ENCODE results near the gene IGF1R. TPM values are rescaled to one million over a fixed set of nuclear protein-coding genes. Genes with fewer than 3 reads are reported as not detected.

IGF1R gene
- total and polyA plus RNA-seq, 2 of the 8 experiments (the other 6 are each of a cell fraction or from before 2014, with no cell fraction given) = 32.9 to 109 TPM

GRCh38 chr15:98617328-98617980 lies 30.9 kb upstream of the IGF1R start:
- no peaks in the 10 kb centered on the region for H3K36me3 ChIP-seq (ENCODE audit: control insufficient read depth in 2 of 4, insufficient read depth in 4 of 4, low read length in 3 of 4)
- no peak overlapping the region for H3K4me2 ChIP-seq (ENCODE audit: insufficient read depth in 1 of 2, low read depth in 2 of 2, low read length in 2 of 2)
- H4K20me1 ChIP-seq (replicated peaks in 1 of 2; ENCODE audit: control insufficient read depth in 1 of 2, insufficient read depth in 2 of 2, low read length in 2 of 2) = no peaks in the 10 kb centered on the region
- 88% methylated on average over 5 of the region's 5 CpGs; no CpG with 5 or more reads in 1 of the 2 experiments for WGBS, 2 experiments (ENCODE audit: extremely low coverage in 1 of 2, insufficient coverage in 1 of 2, insufficient read length in 1 of 2, insufficient replicate concordance in 2 of 2, low coverage in 1 of 2, low lambda C conversion rate in 2 of 2, missing lambda C conversion rate in 1 of 2)
- H4K5ac ChIP-seq (ENCODE audit: insufficient read length, low read depth, low read length) = no peak overlapping the region
- H2BK5ac ChIP-seq (ENCODE audit: low read depth, low read length) = no peak overlapping the region
- FAIRE-seq = no peak
- CTCF ChIA-PET (ENCODE audit: partially characterized antibody) = no interaction called here
- no peak overlapping the region for H3K4ac ChIP-seq (replicated peaks; ENCODE audit: insufficient read length, low read depth, low read length)
- no peak overlapping the region for H3K23ac ChIP-seq (ENCODE audit: insufficient read length)
- H2BK15ac ChIP-seq (ENCODE audit: low read length) = no peak overlapping the region
- no peak overlapping the region for H3K18ac ChIP-seq (ENCODE audit: extremely low read depth, low read length)
- no peak overlapping the region for H2AFZ ChIP-seq (ENCODE audit: low read length)
- H4K8ac ChIP-seq (ENCODE audit: extremely low read depth, insufficient read depth, low read length) = no peak overlapping the region
- DNase-seq (ENCODE audit: low read depth in 1 of 2, low spot score in 2 of 2) = no peak
- no peaks in the 10 kb centered on the region for H3K23me2 ChIP-seq (ENCODE audit: low read depth, low read length)
- no peak overlapping the region for H3K14ac ChIP-seq (ENCODE audit: insufficient read length)
- no peaks in the 10 kb centered on the region for H3K9me3 ChIP-seq (ENCODE audit: insufficient read depth in 2 of 2, low read depth in 1 of 2, low read length in 1 of 2)
- H4K91ac ChIP-seq (replicated peaks; ENCODE audit: insufficient read length, low read length) = no peak overlapping the region
- no peak overlapping the region for H2BK120ac ChIP-seq (replicated peaks; ENCODE audit: low read depth, low read length)
- H2BK20ac ChIP-seq (ENCODE audit: low read length) = no peak overlapping the region
- H3K79me2 ChIP-seq (ENCODE audit: control insufficient read depth in 1 of 2, insufficient read depth in 2 of 2, low read length in 2 of 2) = no peaks in the 10 kb centered on the region
- H3K27me3 ChIP-seq (replicated peaks in 1 of 4; ENCODE audit: control insufficient read depth in 3 of 4, extremely low read depth in 1 of 4, insufficient read depth in 3 of 4, low read length in 3 of 4) = no peaks in the 10 kb centered on the region
- no peak overlapping the region for H2BK12ac ChIP-seq (ENCODE audit: low read depth, low read length)
- H3K9ac ChIP-seq (replicated peaks in 1 of 4; ENCODE audit: extremely low read depth in 1 of 4, low read depth in 3 of 4, low read length in 3 of 4) = no peak overlapping the region
- H2AK5ac ChIP-seq (ENCODE audit: low read depth, low read length) = no peak overlapping the region
- H3K56ac ChIP-seq (replicated peaks; ENCODE audit: insufficient read length, low read depth, low read length) = no peak overlapping the region
- no peak overlapping the region for H3K27ac ChIP-seq (ENCODE audit: low read depth, low read length)
- POLR2A ChIA-PET (ENCODE audit: partially characterized antibody) = no interaction called here
- H3K79me1 ChIP-seq (ENCODE audit: low read depth, low read length) = no peaks in the 10 kb centered on the region
- no peaks in the 10 kb centered on the region for H3K4me1 ChIP-seq (replicated peaks in 1 of 4; ENCODE audit: control insufficient read depth in 3 of 4, insufficient read depth in 4 of 4, low read length in 3 of 4)
- H3K4me3 ChIP-seq (ENCODE audit: extremely low read depth in 1 of 4, insufficient read depth in 2 of 4, low read depth in 3 of 4, low read length in 4 of 4) = no peak overlapping the region
- no peak for TF ChIP-seq ATF2 (IDR thresholded peaks at IDR 0.05; ENCODE audit: low read length)
- no peak for TF ChIP-seq RNF2 (IDR thresholded peaks at IDR 0.05; ENCODE audit: borderline replicate concordance, low read depth, low read length, missing control alignments, poor library complexity, severe bottlenecking)
- no peak for TF ChIP-seq USF2 (IDR thresholded peaks at IDR 0.05; ENCODE audit: low read length)
- no peak for TF ChIP-seq CBX5 (IDR thresholded peaks at IDR 0.05; ENCODE audit: low read depth, low read length)
- no peak for TF ChIP-seq POLR2AphosphoS5 (IDR thresholded peaks at IDR 0.05; ENCODE audit: low read depth, low read length)
- no peak for TF ChIP-seq RFX5 (IDR thresholded peaks at IDR 0.05; ENCODE audit: borderline replicate concordance, low read depth, low read length)
- no peak for TF ChIP-seq CBX8 (IDR thresholded peaks at IDR 0.05; ENCODE audit: borderline replicate concordance, low read depth, low read length)
- TF ChIP-seq TAF7 (optimal IDR thresholded peaks at IDR 0.05; ENCODE audit: borderline replicate concordance, low read depth, low read length) = no peak
- TF ChIP-seq EZH2 (IDR thresholded peaks at IDR 0.05; ENCODE audit: low read depth, low read length, severe bottlenecking) = no peak
